SK-N-SH (cell line): ENCODE measurements around the gene CDH23. TPM values are rescaled to one million over a fixed set of nuclear protein-coding genes. Genes with fewer than 3 reads are reported as not detected.

Experiments
- CTCF ChIA-PET: fragments of 300-600, 350-600 bp; formaldehyde crosslinking; extraction: SDS; loops from one replicate; lab custom pipeline; 2021; lab: Yijun Ruan, JAX
- POLR2A ChIA-PET: fragments of 350-600 bp; sonication (Branson Sonifier 250); formaldehyde crosslinking; extraction: SDS; loops from one replicate; lab custom pipeline; 2020; ENCODE audit warnings: antibody characterized with exemption, inconsistent platforms; lab: Yijun Ruan, JAX
- DNase-seq: peaks from one replicate; pipeline ENCODE4 v3.0.0; 2012
- H2AFZ ChIP-seq: fragments of 200-600 bp; sonication (generic); 2 replicates; pipeline ENCODE4 v1.8.1; 2016; ENCODE audit warnings: antibody characterized with exemption, mild to moderate bottlenecking, low read depth
- H3F3A ChIP-seq: fragments of 200-600 bp; sonication (generic); replicated peaks from 2 replicates; pipeline ENCODE3; 2016; ENCODE audit warnings: antibody characterized with exemption, mild to moderate bottlenecking; ENCODE audit not compliant: insufficient read depth
- H3K27ac ChIP-seq, 2 experiments: fragments of 200-500 bp in 1 of 2; fragments of 200-600 bp in 1 of 2; sonication (Bioruptor generic) in 1 of 2; sonication (generic), shearing (Covaris generic) in 1 of 2; 2 replicates each; pipeline versions ENCODE4 v1.5.1 to v1.6.1; 2014 to 2016; ENCODE audit warnings: low read depth in 2 of 2, inconsistent platforms in 1 of 2, low read length in 1 of 2, mild to moderate bottlenecking in 1 of 2, mixed read lengths in 1 of 2
- H3K27me3 ChIP-seq: fragments of 200-600 bp; sonication (generic), shearing (Covaris generic); 2 replicates; pipeline ENCODE4 v1.6.1; 2016; ENCODE audit warnings: mixed run types; ENCODE audit not compliant: insufficient read depth
- H3K36me3 ChIP-seq, 2 experiments: fragments of 200-500 bp in 1 of 2; fragments of 200-600 bp in 1 of 2; sonication (Bioruptor generic) in 1 of 2; sonication (generic) in 1 of 2; replicated peaks in 1 of 2; 2 replicates each; pipeline versions ENCODE3 to v1.5.1; 2014 to 2016; ENCODE audit warnings: low read length in 1 of 2, mild to moderate bottlenecking in 1 of 2; ENCODE audit not compliant: insufficient read depth in 2 of 2, control insufficient read depth in 1 of 2
- H3K4me1 ChIP-seq, 2 experiments: fragments of 200-500 bp in 1 of 2; fragments of 200-600 bp in 1 of 2; sonication (Bioruptor generic) in 1 of 2; sonication (generic), shearing (Covaris generic) in 1 of 2; 2 replicates each; pipeline versions ENCODE4 v1.5.1 to v1.6.1; 2014 to 2016; ENCODE audit warnings: low read depth in 1 of 2, low read length in 1 of 2, mixed run types in 1 of 2; ENCODE audit not compliant: insufficient read depth in 2 of 2, control insufficient read depth in 1 of 2
- H3K4me2 ChIP-seq: fragments of 200-600 bp; sonication (generic), shearing (Covaris generic); 2 replicates; pipeline ENCODE4 v1.6.1; 2017; ENCODE audit warnings: mixed run types
- H3K4me3 ChIP-seq, 2 experiments: fragments of 200-500 bp in 1 of 2; fragments of 200-600 bp in 1 of 2; sonication (Bioruptor generic) in 1 of 2; sonication (generic), shearing (Covaris generic) in 1 of 2; 2 replicates each; pipeline versions ENCODE4 v1.5.1 to v1.8.1; 2014 to 2016; ENCODE audit warnings: low read depth in 2 of 2, inconsistent platforms in 1 of 2, low read length in 1 of 2, mild to moderate bottlenecking in 1 of 2, mixed read lengths in 1 of 2, moderate library complexity in 1 of 2
- H3K79me2 ChIP-seq: fragments of 200-600 bp; sonication (generic); 2 replicates; pipeline ENCODE4 v1.8.1; 2017; ENCODE audit warnings: mild to moderate bottlenecking; ENCODE audit not compliant: insufficient read depth
- H3K9ac ChIP-seq: fragments of 200-600 bp; sonication (generic); 2 replicates; pipeline ENCODE4 v1.6.1; 2017; ENCODE audit warnings: mixed run types
- H3K9me2 ChIP-seq: fragments of 200-600 bp; sonication (generic); 2 replicates; pipeline ENCODE4 v1.6.1; 2017; ENCODE audit warnings: mixed run types
- H3K9me3 ChIP-seq: fragments of 200-600 bp; sonication (generic); 2 replicates; pipeline ENCODE4 v1.6.1; 2017; ENCODE audit warnings: mixed run types, mild to moderate bottlenecking, moderate library complexity
- H4K20me1 ChIP-seq: fragments of 200-600 bp; sonication (generic); 2 replicates; pipeline ENCODE4 v1.6.1; 2017; ENCODE audit warnings: mild to moderate bottlenecking, mixed run types; ENCODE audit not compliant: insufficient read depth
- FOXJ3 ChIP-seq: sonication (generic); formaldehyde crosslinking; IDR thresholded peaks from 2 replicates; pipeline ENCODE4 v1.5.1; 2020; ENCODE audit warnings: mild to moderate bottlenecking, missing genetic modification reagents
- FOXM1 ChIP-seq: IDR thresholded peaks from 2 replicates; pipeline ENCODE4 v1.4.0; 2012; ENCODE audit warnings: low read depth, mild to moderate bottlenecking
- MEF2A ChIP-seq: IDR thresholded peaks from 2 replicates; pipeline ENCODE4 v1.4.0; 2012; ENCODE audit warnings: low read depth, borderline replicate concordance
- REST ChIP-seq: IDR thresholded peaks from 2 replicates; pipeline ENCODE4 v1.6.1; 2012; ENCODE audit warnings: mild to moderate bottlenecking, low read depth, low read length, moderate library complexity
- SMC3 ChIP-seq: IDR thresholded peaks from 2 replicates; pipeline ENCODE4 v1.6.1; 2012; ENCODE audit warnings: low read depth, low read length, improper control_type of control experiment
- YY1 ChIP-seq: IDR thresholded peaks from 2 replicates; pipeline ENCODE4 v1.4.0; 2012; ENCODE audit warnings: low read depth, mild to moderate bottlenecking
- WGBS: methylation state at CpG from one replicate; pipeline ENCODE4 v1.1.6; 2017; ENCODE audit warnings: low lambda C conversion rate; 5-methylcytosine and 5-hydroxymethylcytosine counted together
- polyA plus RNA-seq, 3 experiments: library from polyadenylated mRNA; depleted of rRNA; stranded (reverse); fragments of >200 nt; gene quantifications; 2 replicates each; pipeline ENCODE4 v1.2.3, GENCODE V29; 2012
- TF ChIP-seq, protein P1 (sequence below): fragments of 150-350 bp; IDR thresholded peaks from 2 replicates; pipeline ENCODE4 v1.6.1; 2017; ENCODE audit warnings: antibody characterized with exemption, low read length, low read depth, borderline replicate concordance

CDH23 gene
- polyA plus RNA-seq, 1 of the 3 experiments (the other 2 are of a cell fraction), result 0.03 TPM

DNA sequence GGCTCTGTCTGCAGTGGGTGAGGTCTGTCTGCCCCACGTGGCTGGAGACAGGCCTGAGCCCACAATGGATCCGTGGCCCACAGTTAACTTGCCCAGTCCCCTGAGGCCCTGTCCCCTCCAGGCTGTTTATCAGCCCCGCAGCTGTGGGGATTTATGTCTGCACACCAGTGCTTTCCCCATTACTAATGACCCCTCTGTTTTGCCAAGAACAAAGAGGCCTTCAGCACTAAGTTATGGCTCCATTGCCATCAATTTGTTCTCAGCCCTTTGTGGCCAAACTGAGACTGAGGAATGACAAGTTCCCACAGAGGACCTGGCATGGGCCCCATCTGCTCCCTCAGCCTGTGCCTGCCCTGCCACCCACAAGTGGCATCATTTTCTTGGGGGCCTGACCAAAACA is 184.7 kb downstream of the CDH23 start:
- no peak overlapping the region for H3K27ac ChIP-seq
- no peaks in the 10 kb centered on the region for H3F3A ChIP-seq
- H3K4me2 ChIP-seq, result no peak overlapping the region
- H3K9me3 ChIP-seq, result no peaks in the 10 kb centered on the region
- 19% methylated on average over 3 of the region's 3 CpGs for WGBS
- H3K4me3 ChIP-seq, result no peak overlapping the region
- no peak overlapping the region for H2AFZ ChIP-seq
- no peaks in the 10 kb centered on the region for H3K79me2 ChIP-seq
- TF ChIP-seq YY1, result no peak
- no peak for TF ChIP-seq FOXJ3 (CRISPR knock-in tag)
- no peak for TF ChIP-seq MEF2A
- no peak for TF ChIP-seq FOXM1
- H4K20me1 ChIP-seq, result no peaks in the 10 kb centered on the region
- H3K9ac ChIP-seq, result no peak overlapping the region
- H3K4me1 ChIP-seq, result peaks cover 0 to 2% of the 10 kb centered on the region in 2 experiments; a peak in 1 of 4 replicates
- no peaks in the 10 kb centered on the region for H3K36me3 ChIP-seq
- H3K27me3 ChIP-seq, result peaks cover 4% of the 10 kb centered on the region; the same call in 1 of the 2 replicates
- CTCF ChIA-PET, result interaction anchor here (1.5 kb wide), 1 partner anchor 11 kb away, joined by 7 read pairs; no protein-coding TSS in a partner anchor
- POLR2A ChIA-PET, result no interaction called here
- no peaks in the 10 kb centered on the region for H3K9me2 ChIP-seq
- no peak for DNase-seq

GRCh38 chr10:71582019-71582418 is 185.3 kb downstream of the CDH23 start:
- CTCF ChIA-PET, result interaction anchor here (1.2 to 1.9 kb wide), 3 partner anchors 12 to 95 kb away, joined by 3 to 7 read pairs (median 4); no protein-coding TSS in a partner anchor
- Histone ChIP-seq H3K27me3 (peaks cover 4% of the 10 kb centered on the region; the same call in 1 of the 2 replicates), H3K27ac (no peak overlapping the region), H3F3A (no peaks in the 10 kb centered on the region), H3K36me3 (no peaks in the 10 kb centered on the region), H3K79me2 (no peaks in the 10 kb centered on the region)
- no peak for DNase-seq
- no peak for TF ChIP-seq FOXJ3 (CRISPR knock-in tag)
- peak; percentile 98 for TF ChIP-seq REST
- TF ChIP-seq, protein P1, sequence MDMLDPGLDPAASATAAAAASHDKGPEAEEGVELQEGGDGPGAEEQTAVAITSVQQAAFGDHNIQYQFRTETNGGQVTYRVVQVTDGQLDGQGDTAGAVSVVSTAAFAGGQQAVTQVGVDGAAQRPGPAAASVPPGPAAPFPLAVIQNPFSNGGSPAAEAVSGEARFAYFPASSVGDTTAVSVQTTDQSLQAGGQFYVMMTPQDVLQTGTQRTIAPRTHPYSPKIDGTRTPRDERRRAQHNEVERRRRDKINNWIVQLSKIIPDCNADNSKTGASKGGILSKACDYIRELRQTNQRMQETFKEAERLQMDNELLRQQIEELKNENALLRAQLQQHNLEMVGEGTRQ, result no peak
- TF ChIP-seq SMC3, result no peak
- no peak for TF ChIP-seq FOXM1
- TF ChIP-seq, all 33 proteins: peak for 1
- no peak overlapping the region for H2AFZ ChIP-seq
- H3K9ac ChIP-seq, result no peak overlapping the region
- no peaks in the 10 kb centered on the region for H4K20me1 ChIP-seq
- no peaks in the 10 kb centered on the region for H3K9me2 ChIP-seq
- no peaks in the 10 kb centered on the region; a peak in 1 of 4 replicates for H3K4me1 ChIP-seq
- WGBS, result 68% methylated on average over 3 of the region's 3 CpGs
- no peak overlapping the region for H3K4me3 ChIP-seq
- POLR2A ChIA-PET, result no interaction called here
- no peak overlapping the region for H3K4me2 ChIP-seq
- H3K9me3 ChIP-seq, result no peaks in the 10 kb centered on the region
